ENCODE results near the gene NLK. TPM values are rescaled to one million over a fixed set of nuclear protein-coding genes. Genes with fewer than 3 reads are reported as not detected.

NLK gene
- total and polyA plus RNA-seq, 2 of the 13 experiments (the other 11 are each of a cell fraction or from before 2014, with no cell fraction given), result 13.4 to 14.6 TPM

GRCh38 chr17:27997522-27997921 is 45.0 kb upstream of the NLK start:
- Histone ChIP-seq H3K27ac (ENCODE audit: extremely low read length, insufficient read depth, low read length) (no peak overlapping the region), H3K4me3 (replicated peaks in 1 of 3; ENCODE audit: insufficient read depth in 1 of 3, low read depth in 2 of 3, low read length in 3 of 3) (no peak overlapping the region), H3K79me2 (ENCODE audit: insufficient read depth, low read length) (no peaks in the 10 kb centered on the region), H2AFZ (ENCODE audit: low read length) (no peak overlapping the region), H3K27me3 (ENCODE audit: control insufficient read depth in 1 of 2, insufficient read depth in 2 of 2, low read length in 2 of 2) (no peaks in the 10 kb centered on the region), H3K9me3 (ENCODE audit: low read length) (no peaks in the 10 kb centered on the region), H3K9ac (ENCODE audit: insufficient read depth, low read depth, low read length) (no peak overlapping the region), H4K20me1 (ENCODE audit: insufficient read depth, low read length) (no peaks in the 10 kb centered on the region), H3K4me1 (ENCODE audit: insufficient read depth, low read length) (no peaks in the 10 kb centered on the region), H3K36me3 (replicated peaks in 1 of 2; ENCODE audit: control insufficient read depth in 1 of 2, insufficient read depth in 2 of 2, low read length in 2 of 2) (no peaks in the 10 kb centered on the region), H3K4me2 (ENCODE audit: low read depth, low read length) (no peak overlapping the region)
- in situ Hi-C loops (cut with HindIII; ENCODE audit: extremely low pct_ligation_motif_present, low pct_unique_long_range_greater_than_20kb), result no loop called here
- intact Hi-C loops (cut with micrococcal nuclease; ENCODE audit: unreplicated experiment), result no loop called here
- DNase-seq (ENCODE audit: low spot score) (no peak), ATAC-seq (no peak), FAIRE-seq (no peak)
- ChIA-PET CTCF (ENCODE audit: low intra/inter-chr PET ratio, low total read pairs) (no interaction called here), POLR2A (no interaction called here)
- BruUV-seq (replicated peaks), result no TSS peak
- TF ChIP-seq MYNN (CRISPR knock-in tag; IDR thresholded peaks at IDR 0.05; ENCODE audit: low read depth) (no peak), SNAPC2 (CRISPR knock-in tag; IDR thresholded peaks at IDR 0.05) (no peak), ZNF230 (CRISPR knock-in tag; IDR thresholded peaks at IDR 0.05) (no peak), JARID2 (CRISPR knock-in tag; IDR thresholded peaks at IDR 0.05; ENCODE audit: insufficient replicate concordance) (no peak), ZNF780A (CRISPR knock-in tag; IDR thresholded peaks at IDR 0.05) (no peak), KDM3A (CRISPR knock-in tag; IDR thresholded peaks at IDR 0.05; ENCODE audit: low read depth) (no peak), ZNF737 (CRISPR knock-in tag; IDR thresholded peaks at IDR 0.05; ENCODE audit: borderline replicate concordance) (no peak)
- TF ChIP-seq, protein P1, sequence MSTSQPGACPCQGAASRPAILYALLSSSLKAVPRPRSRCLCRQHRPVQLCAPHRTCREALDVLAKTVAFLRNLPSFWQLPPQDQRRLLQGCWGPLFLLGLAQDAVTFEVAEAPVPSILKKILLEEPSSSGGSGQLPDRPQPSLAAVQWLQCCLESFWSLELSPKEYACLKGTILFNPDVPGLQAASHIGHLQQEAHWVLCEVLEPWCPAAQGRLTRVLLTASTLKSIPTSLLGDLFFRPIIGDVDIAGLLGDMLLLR (CRISPR knock-in tag; IDR thresholded peaks at IDR 0.05), result no peak
- TF ChIP-seq, protein P2, sequence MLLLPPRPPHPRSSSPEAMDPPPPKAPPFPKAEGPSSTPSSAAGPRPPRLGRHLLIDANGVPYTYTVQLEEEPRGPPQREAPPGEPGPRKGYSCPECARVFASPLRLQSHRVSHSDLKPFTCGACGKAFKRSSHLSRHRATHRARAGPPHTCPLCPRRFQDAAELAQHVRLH (CRISPR knock-in tag; IDR thresholded peaks at IDR 0.05; ENCODE audit: borderline replicate concordance, low read depth), result no peak
- TF ChIP-seq, protein P3, sequence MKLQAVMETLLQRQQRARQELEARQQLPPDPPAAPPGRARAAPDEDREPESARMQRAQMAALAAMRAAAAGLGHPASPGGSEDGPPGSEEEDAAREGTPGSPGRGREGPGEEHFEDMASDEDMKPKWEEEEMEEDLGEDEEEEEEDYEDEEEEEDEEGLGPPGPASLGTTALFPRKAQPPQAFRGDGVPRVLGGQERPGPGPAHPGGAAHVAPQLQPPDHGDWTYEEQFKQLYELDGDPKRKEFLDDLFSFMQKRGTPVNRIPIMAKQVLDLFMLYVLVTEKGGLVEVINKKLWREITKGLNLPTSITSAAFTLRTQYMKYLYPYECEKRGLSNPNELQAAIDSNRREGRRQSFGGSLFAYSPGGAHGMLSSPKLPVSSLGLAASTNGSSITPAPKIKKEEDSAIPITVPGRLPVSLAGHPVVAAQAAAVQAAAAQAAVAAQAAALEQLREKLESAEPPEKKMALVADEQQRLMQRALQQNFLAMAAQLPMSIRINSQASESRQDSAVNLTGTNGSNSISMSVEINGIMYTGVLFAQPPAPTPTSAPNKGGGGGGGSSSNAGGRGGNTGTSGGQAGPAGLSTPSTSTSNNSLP (IDR thresholded peaks at IDR 0.05; ENCODE audit: low read depth, low read length), result no peak
- 23% methylated on average over 3 of the region's 3 CpGs for WGBS (ENCODE audit: low lambda C conversion rate)
